Gastrocnemius medialis (tissue), 4 donors: Measurements from ENCODE around the gene DBF4B.

Experiments used
- POLR2A ChIP-seq, 2 donors: fragments of 450-650 bp; IDR thresholded peaks; one replicate each; pipeline ENCODE4 v1.6.1; 2017; ENCODE audit warnings: antibody characterized with exemption in 2 of 2, mild to moderate bottlenecking in 2 of 2, moderate library complexity in 2 of 2
- TF ChIP-seq, protein P1 (sequence below), 5 experiments: fragments of 450-650 bp in 3 of 5; fragments of 200-600 bp in 2 of 5; sonication (generic) in 2 of 5; IDR thresholded peaks in 4 of 5; conservative IDR thresholded peaks in 1 of 5; 1 replicate in 4 of 5; 2 replicates in 1 of 5; pipeline ENCODE4 v1.5.1; 2016 to 2019; ENCODE audit warnings: antibody characterized with exemption in 5 of 5, mild to moderate bottlenecking in 3 of 5, moderate library complexity in 3 of 5

DNA sequence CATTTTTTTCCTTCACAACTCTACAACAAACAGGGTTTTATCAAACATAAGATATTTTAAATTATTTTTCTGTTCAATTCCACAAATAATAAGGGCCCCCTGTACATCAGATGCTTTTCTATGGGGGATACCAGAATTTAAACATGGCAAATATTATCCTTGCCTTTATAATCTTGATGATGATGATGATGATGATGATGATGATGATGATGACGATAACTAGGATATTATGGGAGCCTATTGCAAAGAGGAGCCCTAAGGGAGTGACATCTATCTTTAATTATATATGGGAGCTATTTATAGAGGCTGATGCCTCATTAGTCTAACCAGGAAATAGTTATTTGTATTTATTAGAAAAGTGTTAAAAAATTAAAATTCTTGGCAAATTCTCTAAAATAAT lies 45.4 kb upstream of the DBF4B start:
- TF ChIP-seq, protein P1, sequence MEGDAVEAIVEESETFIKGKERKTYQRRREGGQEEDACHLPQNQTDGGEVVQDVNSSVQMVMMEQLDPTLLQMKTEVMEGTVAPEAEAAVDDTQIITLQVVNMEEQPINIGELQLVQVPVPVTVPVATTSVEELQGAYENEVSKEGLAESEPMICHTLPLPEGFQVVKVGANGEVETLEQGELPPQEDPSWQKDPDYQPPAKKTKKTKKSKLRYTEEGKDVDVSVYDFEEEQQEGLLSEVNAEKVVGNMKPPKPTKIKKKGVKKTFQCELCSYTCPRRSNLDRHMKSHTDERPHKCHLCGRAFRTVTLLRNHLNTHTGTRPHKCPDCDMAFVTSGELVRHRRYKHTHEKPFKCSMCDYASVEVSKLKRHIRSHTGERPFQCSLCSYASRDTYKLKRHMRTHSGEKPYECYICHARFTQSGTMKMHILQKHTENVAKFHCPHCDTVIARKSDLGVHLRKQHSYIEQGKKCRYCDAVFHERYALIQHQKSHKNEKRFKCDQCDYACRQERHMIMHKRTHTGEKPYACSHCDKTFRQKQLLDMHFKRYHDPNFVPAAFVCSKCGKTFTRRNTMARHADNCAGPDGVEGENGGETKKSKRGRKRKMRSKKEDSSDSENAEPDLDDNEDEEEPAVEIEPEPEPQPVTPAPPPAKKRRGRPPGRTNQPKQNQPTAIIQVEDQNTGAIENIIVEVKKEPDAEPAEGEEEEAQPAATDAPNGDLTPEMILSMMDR (IDR thresholded peaks at IDR 0.05 in 4 of 5, conservative IDR thresholded peaks at IDR 0.05 in 1 of 5): no peak
- TF ChIP-seq POLR2A (IDR thresholded peaks at IDR 0.05): no peak
